ENCODE data around the gene KIF3A.

The KIF3A gene

GRCh38 chr5:132770476-132771159 is 33.3 kb upstream of the KIF3A start:
- DNase-seq: no peak

- no peak for DNase-seq
Observed at GRCh38 chr5:132768485-132768868, 31.1 kb upstream of the KIF3A start.

- DNase-seq: no peak
Observed at GRCh38 chr5:132767150-132767549, 29.8 kb upstream of the KIF3A start.

GRCh38 chr5:132766806-132767055 is 29.4 kb upstream of the KIF3A start:
- DNase-seq: no peak

GRCh38 chr5:132766020-132766805 is 28.9 kb upstream of the KIF3A start:
- no peak for DNase-seq

- DNase-seq: no peak
Observed at GRCh38 chr5:132765311-132766019, 28.1 kb upstream of the KIF3A start.

- no peak for DNase-seq
Observed at GRCh38 chr5:132764671-132765238, 27.4 kb upstream of the KIF3A start.

- no peak for DNase-seq
Observed at GRCh38 chr5:132764051-132764450, 26.7 kb upstream of the KIF3A start.

- no peak for DNase-seq
Observed at GRCh38 chr5:132763181-132764036, 26.1 kb upstream of the KIF3A start.

- no peak for DNase-seq
Observed at GRCh38 chr5:132762246-132763000, 25.1 kb upstream of the KIF3A start.

- DNase-seq: no peak
Observed at GRCh38 chr5:132761321-132762240, 24.2 kb upstream of the KIF3A start.

GRCh38 chr5:132760601-132761317 is 23.4 kb upstream of the KIF3A start:
- DNase-seq: no peak

GRCh38 chr5:132760049-132760420 is 22.7 kb upstream of the KIF3A start:
- no peak for DNase-seq

GRCh38 chr5:132759114-132760048 is 22.0 kb upstream of the KIF3A start:
- DNase-seq: no peak

- DNase-seq: no peak
Observed at GRCh38 chr5:132758451-132758850, 21.1 kb upstream of the KIF3A start.

- no peak for DNase-seq
Observed at GRCh38 chr5:132756542-132756941, 19.2 kb upstream of the KIF3A start.

- DNase-seq: peak; percentile 38
Observed at GRCh38 chr5:132754947-132755346, 17.6 kb upstream of the KIF3A start.

GRCh38 chr5:132754111-132754510 is 16.8 kb upstream of the KIF3A start:
- no peak for DNase-seq
